GM19025 (cell line): ENCODE measurements around the gene ZNF723.
"Not testable (repeated sequence)": the region's sequence is repeated elsewhere in the genome, so short reads cannot be mapped to it uniquely, and the experiment has no call there.

ENCODE experiments used
- ATAC-seq: cut with Tn5 transposase; IDR thresholded peaks from one replicate; pipeline ENCODE4 v1.9.1; 2021; ENCODE audit warnings: mild to moderate bottlenecking, low read depth, moderate library complexity; ENCODE audit not compliant: unreplicated experiment

Gene ZNF723

DNA sequence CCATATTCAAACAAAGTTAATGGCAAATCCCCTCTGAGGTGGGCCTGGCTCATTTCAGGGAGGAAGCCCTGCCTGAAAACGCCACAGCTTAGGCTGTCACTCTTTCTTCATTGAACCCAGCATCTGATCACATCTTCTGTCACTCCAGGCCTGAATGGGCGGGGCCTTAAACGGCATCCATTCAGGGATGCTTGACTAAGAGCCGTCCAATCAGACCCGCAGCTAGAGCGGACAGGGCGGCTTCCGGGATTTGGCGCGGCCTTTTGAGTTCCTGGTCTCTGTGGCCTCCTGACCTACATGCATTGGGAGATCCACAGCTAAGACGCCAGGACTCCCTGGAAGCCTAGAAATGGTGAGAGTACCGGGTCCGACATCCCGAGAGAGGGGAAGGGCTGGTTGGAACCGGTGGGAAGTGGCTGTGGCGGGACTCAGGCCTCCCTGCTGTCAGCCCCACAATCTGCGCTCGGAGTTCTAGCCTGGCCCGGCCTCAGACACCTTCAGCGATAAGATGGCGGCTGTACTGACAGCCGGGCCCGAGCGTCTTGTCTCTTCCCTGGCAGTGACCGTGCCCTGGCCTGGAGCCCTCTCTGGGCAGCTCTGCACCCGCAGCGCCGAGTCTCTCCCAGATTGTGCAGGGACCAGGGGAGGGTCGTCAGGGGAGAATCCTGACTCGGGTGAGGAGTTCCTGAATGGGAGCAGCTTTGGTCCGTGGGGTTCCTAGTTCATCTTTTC is at the start of gene ZNF723:
TSS of gene ZNF723 (plus strand) at position 261 of the 732 bp plus-strand sequence. CDS start at position 350, 89 bp downstream.
- ATAC-seq: no peak

DNA sequence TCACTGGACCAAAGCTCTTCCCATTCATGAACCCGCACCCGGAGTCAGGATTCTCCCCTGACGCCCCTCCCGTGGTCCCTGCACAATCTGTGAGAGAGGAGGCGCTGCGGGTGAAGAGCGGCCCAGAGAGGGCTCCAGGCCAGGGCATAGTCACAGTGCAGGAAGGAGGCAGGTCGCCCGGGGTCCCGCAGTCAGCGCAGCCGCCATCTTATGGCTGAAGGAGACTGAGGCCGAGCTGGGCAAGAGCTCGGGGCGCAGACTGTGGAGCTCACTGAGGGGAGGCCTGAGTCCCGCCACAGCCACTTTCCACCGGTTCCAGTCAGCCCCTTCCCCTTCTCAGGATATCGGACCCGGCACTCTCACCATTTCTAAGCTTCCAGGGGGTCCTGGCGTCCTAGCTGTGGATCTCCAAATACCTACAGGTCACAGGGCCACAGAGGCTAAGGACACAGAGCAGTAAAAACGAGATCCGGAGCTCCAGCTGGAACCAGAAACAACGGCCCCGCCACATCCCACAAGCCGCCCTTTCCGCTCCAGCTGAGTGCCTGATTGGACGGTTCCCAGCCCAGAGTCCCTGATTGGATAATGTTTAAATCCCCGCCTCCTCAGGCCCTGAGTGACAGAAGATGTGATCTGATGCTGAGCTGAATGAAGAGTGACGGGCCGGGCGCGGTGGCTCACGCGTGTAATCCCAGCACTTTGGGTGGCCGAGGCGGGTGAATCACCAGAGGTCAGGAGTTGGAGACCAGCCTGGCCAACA is 48.3 kb upstream of the ZNF723 start, which contains the start of gene ZNF99:
TSS of gene ZNF99 (minus strand) at position 501 of the 760 bp plus-strand sequence. CDS start at position 366, 135 bp downstream.
- no peak for ATAC-seq

DNA sequence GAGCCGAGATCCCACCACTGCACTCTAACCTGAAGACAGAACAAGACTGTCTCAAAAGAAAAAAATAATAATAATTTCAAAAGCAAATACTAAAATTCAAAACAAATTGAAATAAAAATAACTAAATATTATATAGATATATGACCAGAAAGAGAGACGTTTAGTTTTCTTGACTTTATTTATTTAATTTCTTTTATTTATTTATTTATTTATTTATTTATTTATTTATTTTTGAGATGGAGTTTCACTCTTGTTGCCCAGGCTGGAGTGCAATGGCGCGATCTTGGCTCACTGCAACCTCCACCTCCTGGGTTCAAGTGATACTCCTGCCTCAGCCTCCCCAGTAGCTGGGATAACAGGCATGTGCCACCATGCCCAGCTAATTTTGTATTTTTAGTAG is 39.2 kb upstream of the ZNF723 start:
- ATAC-seq: not testable (repeated sequence)

DNA sequence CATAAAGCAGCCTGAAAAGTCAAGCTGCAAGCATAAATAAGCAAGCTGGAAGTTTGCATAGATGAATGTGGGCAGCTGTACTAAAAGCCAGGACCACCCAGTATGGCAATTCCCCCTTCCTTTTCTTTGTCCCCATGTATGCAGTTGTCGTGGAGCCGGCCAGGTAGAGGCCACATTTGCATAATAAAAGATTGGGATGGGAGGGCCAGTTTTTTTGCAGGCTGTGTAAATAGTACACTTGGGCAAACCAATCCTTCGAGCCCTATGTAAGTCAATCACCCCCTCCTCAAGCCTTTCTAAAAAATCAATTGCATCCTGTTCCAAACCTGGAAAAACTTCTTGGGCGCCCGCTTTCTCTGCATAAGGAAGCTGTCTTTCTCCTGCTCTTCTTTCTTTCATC is 35.1 kb upstream of the ZNF723 start:
- ATAC-seq: no peak

DNA sequence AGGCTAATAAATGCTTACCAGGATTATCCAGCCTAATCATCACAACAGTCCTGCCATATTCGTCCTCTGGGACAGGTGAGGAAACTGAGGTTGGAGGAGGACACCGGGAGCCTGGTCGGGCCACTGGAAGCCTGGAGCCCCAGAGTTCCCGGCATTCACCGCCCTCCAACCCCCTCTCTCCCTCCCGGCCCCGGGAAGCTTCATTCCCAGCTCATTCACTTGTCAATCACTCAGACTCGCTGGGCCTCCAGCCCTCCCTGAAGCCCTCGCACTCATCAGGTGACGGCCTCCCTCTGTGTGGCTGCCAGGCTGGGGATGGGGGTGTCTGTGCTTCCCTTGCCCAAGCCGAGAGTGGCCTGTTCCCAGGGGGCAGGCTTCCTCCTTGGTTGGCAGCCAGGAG is 25.7 kb upstream of the ZNF723 start:
- ATAC-seq: no peak

DNA sequence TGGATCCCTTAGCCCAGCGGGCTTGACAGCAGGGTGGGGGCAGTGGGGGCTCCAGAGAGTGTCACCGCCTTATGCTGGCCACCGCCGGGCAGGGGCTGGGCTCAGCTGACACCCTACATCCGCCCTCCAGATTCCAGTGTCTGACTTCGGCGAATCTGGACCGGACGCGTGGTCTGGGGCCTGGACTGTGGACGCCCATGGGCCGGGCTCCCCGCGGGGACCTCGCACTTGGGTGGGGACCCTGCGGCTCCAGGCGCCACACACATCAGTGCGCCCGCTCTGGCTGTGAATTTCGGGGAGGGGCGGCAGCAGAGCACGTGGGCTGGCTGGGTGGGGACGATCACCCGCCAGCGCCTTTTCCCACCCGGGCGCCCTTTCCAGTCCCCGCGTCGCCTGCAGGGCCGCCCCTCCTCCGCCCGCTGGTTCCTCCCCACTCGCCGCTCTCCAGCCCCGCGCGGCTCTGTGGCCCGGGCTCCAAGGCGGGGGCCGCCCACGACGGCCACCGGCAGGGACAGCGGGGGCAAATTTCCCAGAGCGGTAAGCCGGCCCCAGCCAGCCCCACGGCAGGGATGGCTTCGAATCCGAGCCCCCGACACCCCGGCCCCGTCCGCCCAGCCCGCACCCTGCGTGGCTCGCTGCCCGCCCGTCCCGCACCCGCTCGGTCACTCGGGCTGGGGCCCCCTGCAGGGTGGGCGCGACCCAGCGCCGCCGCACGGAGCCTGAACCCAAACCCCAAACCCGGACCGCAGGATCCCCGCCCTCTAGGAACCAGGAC is 24.8 kb upstream of the ZNF723 start:
- ATAC-seq: no peak

DNA sequence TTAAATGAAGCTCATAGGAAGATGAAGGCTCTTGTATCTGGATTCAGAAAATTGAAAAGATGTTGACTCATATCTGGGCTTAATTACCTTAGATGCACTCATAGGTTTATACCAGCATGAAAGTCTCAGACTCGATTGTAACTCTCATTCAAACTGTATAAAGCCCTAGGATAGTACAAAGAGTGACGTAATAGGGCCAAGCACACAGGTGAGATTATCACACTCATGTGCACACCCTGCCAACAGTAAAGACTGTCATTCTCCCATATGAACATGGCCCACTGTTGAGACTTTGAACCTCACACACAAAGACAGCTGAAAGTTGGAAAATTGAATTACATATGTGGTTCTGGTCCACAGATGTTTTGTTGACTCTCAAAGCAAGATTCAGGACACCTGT is 18.0 kb upstream of the ZNF723 start:
- no peak for ATAC-seq

DNA sequence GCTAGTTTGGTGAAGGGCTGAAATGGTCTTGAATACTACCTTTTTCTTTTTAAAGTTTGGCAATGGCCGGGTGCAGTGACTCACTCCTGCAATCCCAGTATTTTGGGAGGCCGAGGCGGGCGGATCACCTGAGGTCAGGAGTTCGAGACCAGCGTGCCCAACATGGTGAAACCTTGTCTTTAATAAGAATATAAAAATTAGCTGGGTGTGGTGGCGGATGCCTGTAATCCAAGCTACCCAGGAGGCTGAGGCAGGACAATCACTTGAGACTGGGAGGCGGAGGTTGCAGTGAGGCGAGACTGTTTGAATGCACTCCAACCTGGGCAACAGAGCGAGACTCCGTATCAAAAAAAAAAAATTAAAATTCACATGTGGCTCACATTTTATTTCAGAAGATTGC is 880 bp upstream of the ZNF723 start:
- no peak for ATAC-seq

DNA sequence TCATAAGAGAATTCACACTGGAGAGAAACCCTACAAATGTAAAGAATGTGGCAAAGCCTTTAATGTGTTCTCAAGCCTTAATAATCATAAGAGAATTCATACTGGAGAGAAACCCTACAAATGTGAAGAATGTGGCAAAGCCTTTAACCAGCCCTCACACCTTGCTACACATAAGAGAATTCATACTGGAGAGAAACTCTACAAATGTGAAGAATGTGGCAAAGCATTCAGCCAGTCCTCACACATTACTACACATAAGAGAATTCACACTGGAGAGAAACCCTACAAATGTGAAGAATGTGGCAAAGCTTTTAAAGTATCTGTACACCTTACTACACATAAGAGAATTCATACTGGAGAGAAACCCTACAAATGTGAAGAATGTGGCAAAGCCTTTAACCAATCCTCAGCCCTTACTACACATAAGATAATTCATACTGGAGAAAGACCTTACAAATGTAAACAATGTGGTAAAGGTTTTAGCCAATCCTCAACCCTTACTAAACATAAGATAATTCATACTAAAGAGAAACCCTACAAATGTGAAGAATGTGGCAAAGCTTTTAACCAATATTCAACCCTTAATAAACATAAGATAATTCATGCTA is 25.7 kb downstream of the ZNF723 start:
- ATAC-seq: not testable (repeated sequence)

DNA sequence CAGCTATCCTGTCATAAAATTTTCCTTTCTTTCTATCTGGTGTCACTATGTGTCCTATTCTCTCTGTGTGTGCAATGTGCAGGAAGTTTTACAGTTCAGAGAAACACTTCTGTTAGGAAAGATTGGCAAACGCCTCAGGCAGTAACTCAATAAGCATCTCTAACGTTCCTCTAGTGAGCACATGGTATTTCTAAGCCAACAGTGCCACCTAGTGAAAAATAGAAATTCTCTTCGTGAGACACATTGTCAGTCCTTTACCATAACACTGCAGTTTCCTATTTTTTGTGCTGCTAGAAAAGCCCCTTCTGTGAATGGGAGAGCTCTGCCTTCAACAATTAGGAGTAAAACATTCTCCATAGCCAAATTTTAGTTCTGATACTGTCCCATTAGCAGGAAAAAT is 50.7 kb downstream of the ZNF723 start:
- ATAC-seq: no peak

DNA sequence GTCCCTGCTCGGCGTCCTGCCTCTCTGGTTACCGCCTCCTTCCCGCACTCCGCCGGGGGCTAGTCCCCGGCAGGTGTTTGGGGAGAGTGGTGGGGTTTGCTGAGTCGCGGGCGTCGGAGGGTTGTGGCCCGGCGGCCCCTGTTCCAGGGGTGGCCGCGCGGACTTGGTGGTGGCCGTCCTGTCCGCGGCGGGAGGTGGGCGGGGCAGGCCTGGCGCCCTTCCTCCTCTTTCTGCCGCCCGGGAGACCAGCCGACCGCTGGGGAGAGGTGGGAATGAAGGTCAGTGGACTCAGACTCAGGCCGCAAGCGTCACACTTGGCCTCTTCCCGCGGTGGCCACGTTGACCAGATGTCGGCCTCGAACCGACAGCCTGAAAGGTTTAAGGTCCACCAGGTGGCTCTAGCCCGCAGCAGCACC is 61.8 kb downstream of the ZNF723 start:
- no peak for ATAC-seq

DNA sequence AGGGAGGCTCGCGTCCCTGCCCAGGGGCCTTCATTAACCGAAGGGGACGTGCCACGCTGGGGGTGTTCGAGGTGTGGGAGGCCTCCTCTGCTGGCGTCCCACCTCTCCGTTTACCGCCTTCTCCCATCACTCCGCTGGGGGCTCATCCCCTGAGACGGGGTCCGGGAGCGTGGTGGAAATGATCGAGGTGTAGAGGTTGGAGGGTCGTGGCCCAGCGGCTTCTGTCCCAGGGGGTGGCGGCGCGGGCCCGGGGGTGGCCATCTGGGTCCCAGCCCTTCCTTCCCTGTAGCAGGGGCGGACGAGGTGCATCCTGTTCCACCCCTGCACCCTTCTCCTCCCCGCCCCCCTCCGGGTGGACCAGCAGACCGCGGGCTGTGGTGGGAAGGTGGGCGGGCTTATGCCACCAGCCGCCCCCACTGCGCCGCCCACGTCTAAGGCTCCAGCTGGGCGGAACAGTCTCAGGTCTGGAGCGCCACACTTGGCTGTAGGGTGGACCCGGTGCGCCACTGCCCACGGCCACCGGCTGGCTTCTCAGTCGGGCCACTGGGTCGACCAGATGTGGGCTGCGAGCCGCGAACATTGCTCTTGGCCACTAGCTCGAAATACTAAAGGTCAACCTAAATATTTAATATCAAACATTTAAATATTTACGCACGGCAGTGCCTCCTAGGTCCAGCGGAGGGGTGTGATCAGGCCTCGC is 69.5 kb downstream of the ZNF723 start:
- no peak for ATAC-seq
